LNCAP (cell line): ENCODE results near the gene YDJC.

Experiments used
- CTCF ChIP-seq: fragments of 450-650 bp; IDR thresholded peaks from 2 replicates; pipeline ENCODE4 v1.5.1; 2017; ENCODE audit warnings: mild to moderate bottlenecking

Gene YDJC

DNA sequence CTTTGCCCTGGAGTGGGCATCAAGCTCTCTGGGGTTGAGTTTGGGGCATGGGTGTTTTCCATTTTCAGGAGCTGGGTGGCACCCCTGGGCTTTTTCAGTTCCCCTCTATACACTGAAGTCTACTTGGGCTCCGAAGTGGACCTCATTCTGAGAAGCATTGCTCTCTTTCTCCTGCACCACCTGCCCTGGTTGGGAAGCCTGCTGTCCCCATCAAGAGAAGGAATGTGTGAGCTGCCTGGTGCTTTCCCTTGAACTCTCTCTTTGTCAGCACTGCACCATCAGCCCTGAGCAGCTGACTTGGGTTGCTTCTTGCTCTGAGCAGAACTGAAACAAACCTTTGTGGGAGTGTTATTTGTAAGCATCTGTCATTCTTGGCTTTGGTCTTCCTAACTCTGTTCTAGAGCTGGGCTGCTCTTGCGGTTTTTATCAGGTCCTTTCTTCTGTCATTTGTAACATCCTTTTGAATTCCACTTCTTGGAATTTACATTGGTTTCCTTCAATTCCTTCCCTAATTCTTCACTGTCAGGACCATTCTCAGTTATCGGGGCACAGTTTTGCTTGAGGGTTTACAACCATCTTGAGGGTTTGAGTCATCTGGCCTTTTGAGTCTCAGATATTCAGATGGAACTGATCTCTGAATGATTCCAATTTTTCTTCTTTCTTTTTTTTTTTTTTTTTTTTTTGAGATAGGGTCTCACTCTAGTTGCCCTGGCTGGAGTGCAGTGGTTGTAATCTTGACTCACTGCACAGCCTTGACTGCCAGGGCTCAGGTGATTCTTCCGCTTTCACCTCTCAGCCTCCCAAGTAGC lies 41.8 kb downstream of the YDJC start:
- no peak for TF ChIP-seq CTCF

- no peak for TF ChIP-seq CTCF
Observed at GRCh38 chr22:21585389-21585788, 44.4 kb downstream of the YDJC start.

DNA sequence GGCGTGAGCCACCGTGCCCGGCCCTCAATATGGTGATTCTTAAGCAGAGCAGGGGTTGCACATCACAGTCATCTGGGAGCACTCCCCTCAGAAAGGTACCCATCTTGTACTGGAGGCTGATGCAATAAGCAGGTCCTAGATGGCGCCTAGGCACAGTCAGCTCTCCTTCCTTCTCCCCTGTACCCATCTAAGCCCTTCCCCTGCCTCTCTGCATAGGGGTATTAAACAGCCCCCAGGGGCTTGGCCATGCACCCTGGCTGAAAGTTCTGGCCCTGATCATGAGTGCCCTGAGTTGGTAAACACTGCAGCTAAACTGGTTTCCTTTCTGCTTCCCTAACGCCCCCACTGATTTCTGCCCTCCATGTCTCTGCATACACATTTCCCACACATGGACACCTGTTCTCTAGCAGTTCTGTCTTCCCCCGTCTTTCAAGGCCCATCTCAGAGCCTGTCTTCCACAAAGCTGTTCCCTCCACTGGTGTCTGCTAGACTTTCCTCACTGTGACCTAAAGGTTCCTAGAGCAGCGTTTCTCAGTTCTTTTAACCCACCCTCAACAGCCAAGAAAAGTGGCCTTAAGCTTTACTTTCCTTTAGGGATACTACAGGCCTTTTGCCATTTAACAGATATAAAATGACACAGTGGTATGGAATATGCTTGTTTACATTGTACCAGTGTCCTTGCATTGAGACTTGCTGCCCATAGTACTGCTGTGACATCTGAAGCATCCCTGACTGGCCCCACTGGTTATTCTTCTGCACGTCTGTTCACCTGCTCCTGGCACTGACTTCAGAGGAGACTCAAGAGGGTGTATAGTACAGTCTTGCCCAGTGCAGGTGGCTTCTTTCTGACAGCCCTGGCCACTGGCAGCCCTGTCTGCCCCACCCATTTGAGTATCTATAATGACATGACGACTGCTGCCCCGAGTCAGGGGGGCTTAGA lies 46.8 kb downstream of the YDJC start:
- no peak for TF ChIP-seq CTCF

DNA sequence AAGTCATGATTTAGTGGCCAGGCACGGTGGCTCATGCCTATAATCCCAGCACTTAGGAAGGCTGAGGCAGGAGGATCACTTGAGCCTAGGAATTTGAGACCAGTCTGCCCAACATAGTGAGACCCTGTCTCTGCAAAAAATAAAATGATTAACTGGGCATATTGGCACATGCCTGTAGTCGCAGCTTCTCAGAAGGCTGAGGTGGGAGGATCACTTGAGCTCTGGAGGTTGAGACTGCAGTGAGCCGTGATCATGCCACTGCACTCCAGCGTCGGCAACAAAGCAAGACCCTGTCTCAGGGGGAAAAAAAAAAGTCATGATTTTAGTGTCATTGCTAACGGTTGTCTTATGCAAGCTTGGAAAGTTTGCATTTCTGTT lies 50.4 kb downstream of the YDJC start:
- TF ChIP-seq CTCF = no peak
